Panc1 (cell line): ENCODE data around the gene LTO1. TPM values are rescaled to one million over a fixed set of nuclear protein-coding genes. Genes with fewer than 3 reads are reported as not detected.

Experiments used
- ATAC-seq: fragments of 200-7000 bp; cut with Tn5 transposase; 2 replicates; pipeline ENCODE4 v1.9.1; 2020; ENCODE audit warnings: mild to moderate bottlenecking, moderate library complexity
- BruUV-seq: library from RNA; stranded (reverse); fragments of 400-500 nt; replicated peaks from 2 replicates; lab custom pipeline; 2021; lab: Mats Ljungman, UMichigan
- CTCF ChIA-PET: fragments of 300-600 bp; sonication (Branson Sonifier 250); formaldehyde crosslinking; loops from one replicate; lab custom pipeline; 2022; ENCODE audit warnings: antibody characterized with exemption; lab: Charles Lee
- POLR2A ChIA-PET: fragments of 300-600 bp; sonication (Branson Sonifier 250); formaldehyde crosslinking; loops from one replicate; lab custom pipeline; 2022; ENCODE audit warnings: antibody characterized with exemption; lab: Charles Lee
- DNase-seq: peaks from one replicate; pipeline ENCODE4 v3.0.0-alpha.2; 2010; ENCODE audit warnings: low read depth, low spot score
- H3K27ac ChIP-seq: 2 replicates; pipeline ENCODE4 v1.5.1; 2011; ENCODE audit warnings: mild to moderate bottlenecking, low read length, inconsistent platforms
- H3K27me3 ChIP-seq: fragments of 200-500 bp; sonication (Bioruptor generic); 2 replicates; pipeline ENCODE4 v1.6.0; 2014; ENCODE audit warnings: low read length, inconsistent platforms; ENCODE audit not compliant: control insufficient read depth, insufficient read depth
- H3K36me3 ChIP-seq: fragments of 200-500 bp; sonication (Bioruptor generic); 2 replicates; pipeline ENCODE4 v1.5.1; 2014; ENCODE audit warnings: inconsistent platforms, mild to moderate bottlenecking, low read length, moderate library complexity; ENCODE audit not compliant: control insufficient read depth, insufficient read depth
- H3K4me1 ChIP-seq: 2 replicates; pipeline ENCODE4 v1.5.1; 2011; ENCODE audit warnings: inconsistent platforms, mild to moderate bottlenecking, low read length, moderate library complexity; ENCODE audit not compliant: control insufficient read depth, insufficient read depth
- H3K4me3 ChIP-seq, 2 experiments: 2 replicates each; pipeline ENCODE4 v1.5.1; 2011 to 2012; ENCODE audit warnings: low read depth in 2 of 2, low read length in 2 of 2, mild to moderate bottlenecking in 2 of 2, inconsistent platforms in 1 of 2, moderate library complexity in 1 of 2
- H3K9me3 ChIP-seq: fragments of 200-500 bp; sonication (Bioruptor generic); 2 replicates; pipeline ENCODE4 v1.5.1; 2014; ENCODE audit warnings: low read depth, mild to moderate bottlenecking, inconsistent platforms, low read length, moderate library complexity; ENCODE audit not compliant: control insufficient read depth, insufficient read depth
- CTCF ChIP-seq: fragments of 450-650 bp; IDR thresholded peaks from 2 replicates; pipeline ENCODE4 v1.5.1; 2017; ENCODE audit warnings: mild to moderate bottlenecking
- POLR2AphosphoS5 ChIP-seq: IDR thresholded peaks from 2 replicates; pipeline ENCODE4 v1.6.1; 2012; ENCODE audit warnings: mild to moderate bottlenecking, low read depth, low read length, moderate library complexity
- SIN3A ChIP-seq: IDR thresholded peaks from 2 replicates; pipeline ENCODE4 v1.6.1; 2012; ENCODE audit warnings: low read depth, mild to moderate bottlenecking, low read length, moderate library complexity, borderline replicate concordance; ENCODE audit not compliant: insufficient read depth
- TCF7L2 ChIP-seq: IDR thresholded peaks from 2 replicates; pipeline ENCODE4 v1.6.1; 2011; ENCODE audit warnings: mild to moderate bottlenecking, low read depth, low read length, inconsistent platforms
- in situ Hi-C: cut with HindIII; loops from 2 replicates; pipeline ENCODE4 v1.10.0; 2016; ENCODE audit warnings: low sequenced_read_pairs, low pct_unique_long_range_greater_than_20kb
- intact Hi-C: fragments of 100-400 bp; cut with micrococcal nuclease; formaldehyde crosslinking; loops from one replicate; pipeline ENCODE4 v1.10.0; 2022; ENCODE audit not compliant: unreplicated experiment
- total RNA-seq: library from RNA; stranded (reverse); gene quantifications from one replicate; pipeline ENCODE4 v1.2.1, GENCODE V29; 2021; ENCODE audit not compliant: unreplicated experiment
- TF ChIP-seq, protein P1 (sequence below), 2 experiments: IDR thresholded peaks; 2 replicates each; pipeline ENCODE4 v1.6.1; 2011 to 2012; ENCODE audit warnings: low read depth in 2 of 2, control low read depth in 1 of 2, low read length in 1 of 2, mild to moderate bottlenecking in 1 of 2, moderate library complexity in 1 of 2; ENCODE audit not compliant: insufficient read depth in 1 of 2

The LTO1 gene
- total RNA-seq, 1 experiment from 2014 or later, result 28.7 TPM

DNA sequence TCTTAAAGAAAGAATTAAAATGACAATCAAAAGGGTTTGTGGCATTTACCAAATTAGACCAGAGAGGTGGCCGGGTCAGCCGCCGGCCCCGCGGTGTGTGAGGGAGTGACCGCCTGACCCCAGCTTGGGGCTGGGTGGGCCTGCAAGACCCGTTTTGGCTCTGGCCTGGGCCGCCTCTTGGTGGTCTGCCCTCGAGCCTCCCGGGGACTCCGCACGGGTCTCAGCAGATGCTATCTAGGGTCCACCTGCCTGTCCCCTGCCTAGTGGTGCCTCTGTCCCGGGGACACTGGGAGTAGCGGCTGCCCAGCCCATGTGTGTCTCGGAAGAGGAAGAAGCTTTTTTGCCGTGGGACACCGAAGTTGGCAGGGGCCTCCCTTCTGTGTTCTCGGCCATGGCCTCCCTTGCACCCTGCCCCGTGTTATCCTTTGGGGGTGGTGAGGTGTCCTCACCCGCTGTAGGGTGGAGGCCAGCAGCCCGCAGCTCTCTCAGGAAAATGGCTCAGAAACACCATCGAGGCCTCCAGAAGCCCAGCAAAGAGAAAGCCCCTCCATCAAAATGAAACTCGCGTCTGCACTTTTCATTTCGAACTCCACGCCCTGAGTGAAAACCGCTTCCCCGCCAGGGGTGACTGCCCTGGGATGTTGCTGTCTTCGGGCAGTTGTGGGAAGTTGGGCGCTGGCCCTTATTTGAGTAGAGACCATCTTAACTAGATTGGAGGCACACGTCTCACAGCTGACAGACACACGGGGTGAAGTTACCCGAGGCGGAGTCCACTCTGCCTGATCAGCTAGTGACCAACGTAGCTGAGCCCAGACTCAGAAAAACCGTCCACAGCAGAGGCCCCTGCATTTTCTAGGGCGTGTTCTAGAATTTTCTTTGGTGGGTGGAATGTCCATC, 26.2 kb downstream of the LTO1 start:
- DNase-seq, result no peak
- POLR2A ChIA-PET, result interaction anchor here (0.6 kb wide), 1 partner anchor 1320 kb away, joined by 3 read pairs; no protein-coding TSS in a partner anchor
- Histone ChIP-seq H3K36me3 (peaks cover 24% of the 10 kb centered on the region), H3K27ac (no peak overlapping the region), H3K4me3 (no peak overlapping the region), H3K4me1 (peaks cover 35% of the 10 kb centered on the region), H3K27me3 (no peaks in the 10 kb centered on the region), H3K9me3 (no peaks in the 10 kb centered on the region)
- TF ChIP-seq, protein P1, sequence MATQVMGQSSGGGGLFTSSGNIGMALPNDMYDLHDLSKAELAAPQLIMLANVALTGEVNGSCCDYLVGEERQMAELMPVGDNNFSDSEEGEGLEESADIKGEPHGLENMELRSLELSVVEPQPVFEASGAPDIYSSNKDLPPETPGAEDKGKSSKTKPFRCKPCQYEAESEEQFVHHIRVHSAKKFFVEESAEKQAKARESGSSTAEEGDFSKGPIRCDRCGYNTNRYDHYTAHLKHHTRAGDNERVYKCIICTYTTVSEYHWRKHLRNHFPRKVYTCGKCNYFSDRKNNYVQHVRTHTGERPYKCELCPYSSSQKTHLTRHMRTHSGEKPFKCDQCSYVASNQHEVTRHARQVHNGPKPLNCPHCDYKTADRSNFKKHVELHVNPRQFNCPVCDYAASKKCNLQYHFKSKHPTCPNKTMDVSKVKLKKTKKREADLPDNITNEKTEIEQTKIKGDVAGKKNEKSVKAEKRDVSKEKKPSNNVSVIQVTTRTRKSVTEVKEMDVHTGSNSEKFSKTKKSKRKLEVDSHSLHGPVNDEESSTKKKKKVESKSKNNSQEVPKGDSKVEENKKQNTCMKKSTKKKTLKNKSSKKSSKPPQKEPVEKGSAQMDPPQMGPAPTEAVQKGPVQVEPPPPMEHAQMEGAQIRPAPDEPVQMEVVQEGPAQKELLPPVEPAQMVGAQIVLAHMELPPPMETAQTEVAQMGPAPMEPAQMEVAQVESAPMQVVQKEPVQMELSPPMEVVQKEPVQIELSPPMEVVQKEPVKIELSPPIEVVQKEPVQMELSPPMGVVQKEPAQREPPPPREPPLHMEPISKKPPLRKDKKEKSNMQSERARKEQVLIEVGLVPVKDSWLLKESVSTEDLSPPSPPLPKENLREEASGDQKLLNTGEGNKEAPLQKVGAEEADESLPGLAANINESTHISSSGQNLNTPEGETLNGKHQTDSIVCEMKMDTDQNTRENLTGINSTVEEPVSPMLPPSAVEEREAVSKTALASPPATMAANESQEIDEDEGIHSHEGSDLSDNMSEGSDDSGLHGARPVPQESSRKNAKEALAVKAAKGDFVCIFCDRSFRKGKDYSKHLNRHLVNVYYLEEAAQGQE (IDR thresholded peaks at IDR 0.05; ENCODE audit: insufficient read depth in 1 of 2, low read depth in 2 of 2, low read length in 1 of 2), result no peak
- TF ChIP-seq CTCF (no peak), SIN3A (no peak), TCF7L2 (no peak), POLR2AphosphoS5 (no peak)
- intact Hi-C loops, result no loop called here
- CTCF ChIA-PET, result no interaction called here
- ATAC-seq, result no peak
- in situ Hi-C loops, result no loop called here
- BruUV-seq, result no TSS peak

DNA sequence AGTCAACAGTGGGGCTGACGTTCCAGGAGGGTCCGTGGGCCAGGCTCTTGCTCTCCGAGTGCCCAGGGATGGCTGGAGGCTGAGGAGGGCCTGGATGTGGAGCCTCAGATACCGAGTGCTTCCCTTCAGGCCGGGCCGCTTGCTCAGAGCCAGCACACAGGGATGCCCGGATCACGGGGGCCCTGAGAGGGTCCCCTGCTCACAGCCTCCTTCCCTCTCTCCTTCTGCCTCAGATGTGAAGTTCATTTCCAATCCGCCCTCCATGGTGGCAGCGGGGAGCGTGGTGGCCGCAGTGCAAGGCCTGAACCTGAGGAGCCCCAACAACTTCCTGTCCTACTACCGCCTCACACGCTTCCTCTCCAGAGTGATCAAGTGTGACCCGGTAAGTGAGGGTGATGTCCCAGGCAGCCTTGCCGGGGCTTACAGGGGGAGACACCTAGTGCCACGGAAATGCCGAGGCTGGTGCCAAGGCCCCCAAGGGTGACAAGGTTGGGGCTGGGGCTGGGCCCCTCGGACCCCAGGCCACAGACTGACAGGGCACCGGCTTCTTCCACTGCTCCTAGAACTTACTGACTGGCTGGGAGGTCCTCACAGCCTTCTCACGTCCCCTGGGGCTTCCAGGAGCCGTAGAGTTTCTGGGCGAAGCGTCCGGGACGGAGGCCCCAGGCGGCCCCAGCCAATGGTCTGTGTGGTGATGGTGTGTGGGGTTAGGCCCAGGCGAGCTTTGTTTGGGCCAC, 27.2 kb downstream of the LTO1 start:
- in situ Hi-C loops, result no loop called here
- intact Hi-C loops, result no loop called here

More for the DNA sequence above, 27.2 kb downstream of the LTO1 start:
- peaks cover 31% of the 10 kb centered on the region for H3K4me1 ChIP-seq
- no peaks in the 10 kb centered on the region for H3K9me3 ChIP-seq
- TF ChIP-seq POLR2AphosphoS5, result no peak
- no peak for TF ChIP-seq TCF7L2
- no peak for TF ChIP-seq SIN3A
- no peak for TF ChIP-seq CTCF
- TF ChIP-seq, protein P1 (IDR thresholded peaks at IDR 0.05; ENCODE audit: insufficient read depth in 1 of 2, low read depth in 2 of 2, low read length in 1 of 2), result no peak
- H3K27ac ChIP-seq, result no peak overlapping the region
- no TSS peak for BruUV-seq
- POLR2A ChIA-PET, result no interaction called here
- H3K4me3 ChIP-seq, result no peak overlapping the region
- DNase-seq (no peak), ATAC-seq (no peak)
- CTCF ChIA-PET, result no interaction called here
- H3K36me3 ChIP-seq, result peaks cover 20% of the 10 kb centered on the region
- no peaks in the 10 kb centered on the region for H3K27me3 ChIP-seq
